HL-60 (cell line): ENCODE data around the gene ZFHX2.
"Not testable (repeated sequence)": the region's sequence is repeated elsewhere in the genome, so short reads cannot be mapped to it uniquely, and the experiment has no call there.

Experiments used
- DNase-seq, 2 experiments: peaks; one replicate each; pipeline ENCODE4 v3.0.0-alpha.2; 2010 to 2020; ENCODE audit warnings: low read depth in 1 of 2, low spot score in 1 of 2
- H3K27ac ChIP-seq: fragments of 250-450 bp; sonication (Bioruptor Pico); replicated peaks from 2 replicates; pipeline ENCODE4 v1.5.1; 2020; ENCODE audit warnings: mild to moderate bottlenecking, moderate library complexity
- H3K27me3 ChIP-seq: fragments of 250-450 bp; sonication (Bioruptor Pico); 2 replicates; pipeline ENCODE4 v1.5.1; 2021; ENCODE audit warnings: mild to moderate bottlenecking, moderate library complexity; ENCODE audit not compliant: insufficient read depth, poor library complexity, severe bottlenecking
- H3K4me3 ChIP-seq: replicated peaks from 2 replicates; pipeline ENCODE4 v1.5.1; 2011; ENCODE audit warnings: mild to moderate bottlenecking, control low read depth, low read length; ENCODE audit not compliant: insufficient read depth
- GABPA ChIP-seq: IDR thresholded peaks from 2 replicates; pipeline ENCODE4 v1.6.1; 2012; ENCODE audit warnings: low read depth
- POLR2AphosphoS5 ChIP-seq: IDR thresholded peaks from 2 replicates; pipeline ENCODE4 v1.6.1; 2012; ENCODE audit warnings: low read depth
- SPI1 ChIP-seq: IDR thresholded peaks from 2 replicates; pipeline ENCODE4 v1.6.1; 2012; ENCODE audit warnings: low read depth, mild to moderate bottlenecking, borderline replicate concordance
- TF ChIP-seq, protein P1 (sequence below): IDR thresholded peaks from one replicate; pipeline ENCODE4 v1.5.1; 2011; ENCODE audit warnings: low read length, control low read depth, inconsistent platforms; ENCODE audit not compliant: insufficient read depth
- TF ChIP-seq, protein P2 (sequence below): IDR thresholded peaks from 2 replicates; pipeline ENCODE4 v1.6.1; 2012; ENCODE audit warnings: low read depth; ENCODE audit not compliant: insufficient replicate concordance

ZFHX2 gene

DNA sequence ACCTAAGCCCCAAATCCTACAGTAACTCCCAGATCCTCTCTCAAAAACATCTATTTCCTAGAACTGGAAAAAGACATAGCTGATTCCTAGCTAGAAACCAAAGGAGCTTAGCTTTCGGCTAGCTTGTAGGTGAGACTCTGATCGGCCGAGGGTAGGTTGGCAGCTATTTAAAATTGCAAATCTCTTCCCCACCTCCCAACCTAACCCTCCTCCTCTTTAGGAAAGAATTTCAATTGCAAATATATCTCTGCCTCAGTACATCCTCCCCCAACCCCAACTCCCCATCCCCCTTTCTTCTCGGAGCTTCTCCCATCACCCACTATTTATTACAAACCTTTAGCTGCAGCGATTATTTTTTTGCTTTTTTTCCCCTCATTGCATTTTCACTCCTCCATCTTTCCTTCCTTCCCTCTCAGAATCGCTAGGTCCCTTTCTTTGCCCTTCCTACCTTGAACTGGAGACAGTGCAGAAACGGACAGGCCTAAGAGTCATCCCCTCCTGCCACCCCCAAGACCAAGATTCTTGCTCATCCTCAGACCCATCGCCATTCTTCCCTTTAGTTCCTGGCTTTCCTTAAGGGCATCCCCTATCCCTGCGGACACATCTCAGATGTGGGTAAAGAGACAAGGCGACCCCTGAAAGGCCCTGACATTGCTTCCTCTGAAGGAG, 13.4 kb downstream of the ZFHX2 start:
- DNase-seq = no peak
- TF ChIP-seq, protein P1, sequence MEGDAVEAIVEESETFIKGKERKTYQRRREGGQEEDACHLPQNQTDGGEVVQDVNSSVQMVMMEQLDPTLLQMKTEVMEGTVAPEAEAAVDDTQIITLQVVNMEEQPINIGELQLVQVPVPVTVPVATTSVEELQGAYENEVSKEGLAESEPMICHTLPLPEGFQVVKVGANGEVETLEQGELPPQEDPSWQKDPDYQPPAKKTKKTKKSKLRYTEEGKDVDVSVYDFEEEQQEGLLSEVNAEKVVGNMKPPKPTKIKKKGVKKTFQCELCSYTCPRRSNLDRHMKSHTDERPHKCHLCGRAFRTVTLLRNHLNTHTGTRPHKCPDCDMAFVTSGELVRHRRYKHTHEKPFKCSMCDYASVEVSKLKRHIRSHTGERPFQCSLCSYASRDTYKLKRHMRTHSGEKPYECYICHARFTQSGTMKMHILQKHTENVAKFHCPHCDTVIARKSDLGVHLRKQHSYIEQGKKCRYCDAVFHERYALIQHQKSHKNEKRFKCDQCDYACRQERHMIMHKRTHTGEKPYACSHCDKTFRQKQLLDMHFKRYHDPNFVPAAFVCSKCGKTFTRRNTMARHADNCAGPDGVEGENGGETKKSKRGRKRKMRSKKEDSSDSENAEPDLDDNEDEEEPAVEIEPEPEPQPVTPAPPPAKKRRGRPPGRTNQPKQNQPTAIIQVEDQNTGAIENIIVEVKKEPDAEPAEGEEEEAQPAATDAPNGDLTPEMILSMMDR = no peak
- TF ChIP-seq GABPA (no peak), SPI1 (no peak), POLR2AphosphoS5 (no peak)
- TF ChIP-seq, protein P2, sequence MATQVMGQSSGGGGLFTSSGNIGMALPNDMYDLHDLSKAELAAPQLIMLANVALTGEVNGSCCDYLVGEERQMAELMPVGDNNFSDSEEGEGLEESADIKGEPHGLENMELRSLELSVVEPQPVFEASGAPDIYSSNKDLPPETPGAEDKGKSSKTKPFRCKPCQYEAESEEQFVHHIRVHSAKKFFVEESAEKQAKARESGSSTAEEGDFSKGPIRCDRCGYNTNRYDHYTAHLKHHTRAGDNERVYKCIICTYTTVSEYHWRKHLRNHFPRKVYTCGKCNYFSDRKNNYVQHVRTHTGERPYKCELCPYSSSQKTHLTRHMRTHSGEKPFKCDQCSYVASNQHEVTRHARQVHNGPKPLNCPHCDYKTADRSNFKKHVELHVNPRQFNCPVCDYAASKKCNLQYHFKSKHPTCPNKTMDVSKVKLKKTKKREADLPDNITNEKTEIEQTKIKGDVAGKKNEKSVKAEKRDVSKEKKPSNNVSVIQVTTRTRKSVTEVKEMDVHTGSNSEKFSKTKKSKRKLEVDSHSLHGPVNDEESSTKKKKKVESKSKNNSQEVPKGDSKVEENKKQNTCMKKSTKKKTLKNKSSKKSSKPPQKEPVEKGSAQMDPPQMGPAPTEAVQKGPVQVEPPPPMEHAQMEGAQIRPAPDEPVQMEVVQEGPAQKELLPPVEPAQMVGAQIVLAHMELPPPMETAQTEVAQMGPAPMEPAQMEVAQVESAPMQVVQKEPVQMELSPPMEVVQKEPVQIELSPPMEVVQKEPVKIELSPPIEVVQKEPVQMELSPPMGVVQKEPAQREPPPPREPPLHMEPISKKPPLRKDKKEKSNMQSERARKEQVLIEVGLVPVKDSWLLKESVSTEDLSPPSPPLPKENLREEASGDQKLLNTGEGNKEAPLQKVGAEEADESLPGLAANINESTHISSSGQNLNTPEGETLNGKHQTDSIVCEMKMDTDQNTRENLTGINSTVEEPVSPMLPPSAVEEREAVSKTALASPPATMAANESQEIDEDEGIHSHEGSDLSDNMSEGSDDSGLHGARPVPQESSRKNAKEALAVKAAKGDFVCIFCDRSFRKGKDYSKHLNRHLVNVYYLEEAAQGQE = no peak
- Histone ChIP-seq H3K27me3 (no peaks in the 10 kb centered on the region), H3K4me3 (no peak overlapping the region), H3K27ac (no peak overlapping the region)

DNA sequence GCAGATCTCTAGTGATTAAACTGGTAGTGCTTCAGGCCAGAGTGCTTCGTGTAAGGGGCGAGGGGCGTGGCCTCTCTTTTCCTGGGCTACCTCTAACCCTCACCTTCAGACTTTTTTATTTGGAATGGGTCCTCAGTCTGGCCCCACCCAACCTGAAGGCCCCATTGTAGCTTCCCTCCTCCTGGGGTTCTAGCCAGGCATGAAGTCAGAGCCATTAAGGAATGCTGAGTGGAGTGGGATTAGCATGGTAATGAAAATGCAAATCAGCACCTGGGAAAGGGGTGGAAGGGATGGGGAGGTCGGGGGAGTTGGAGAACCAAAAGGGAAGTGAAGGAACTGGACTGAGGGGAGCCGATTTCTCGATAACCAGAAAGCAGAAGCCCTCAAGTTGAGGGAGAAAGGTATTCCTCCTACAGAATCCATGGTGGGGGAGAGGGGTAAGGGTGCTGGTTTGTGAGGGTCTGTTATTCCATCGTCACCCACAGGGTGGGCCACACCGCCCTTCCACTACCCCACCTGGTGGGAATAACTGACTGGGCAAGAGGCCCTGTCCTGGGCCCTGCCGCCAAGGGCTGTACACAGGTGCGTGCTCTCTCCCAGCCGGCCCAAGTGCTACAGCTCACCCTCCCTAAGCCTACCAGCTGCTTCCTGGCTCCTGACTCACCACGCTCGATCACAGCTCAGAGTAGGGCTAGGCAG, 14.1 kb downstream of the ZFHX2 start:
- no peak for DNase-seq
- Histone ChIP-seq H3K27ac (no peak overlapping the region), H3K27me3 (no peaks in the 10 kb centered on the region), H3K4me3 (no peak overlapping the region)
- TF ChIP-seq SPI1 (no peak), POLR2AphosphoS5 (no peak)
- TF ChIP-seq, protein P1 = no peak
- TF ChIP-seq, protein P2 = no peak

DNA sequence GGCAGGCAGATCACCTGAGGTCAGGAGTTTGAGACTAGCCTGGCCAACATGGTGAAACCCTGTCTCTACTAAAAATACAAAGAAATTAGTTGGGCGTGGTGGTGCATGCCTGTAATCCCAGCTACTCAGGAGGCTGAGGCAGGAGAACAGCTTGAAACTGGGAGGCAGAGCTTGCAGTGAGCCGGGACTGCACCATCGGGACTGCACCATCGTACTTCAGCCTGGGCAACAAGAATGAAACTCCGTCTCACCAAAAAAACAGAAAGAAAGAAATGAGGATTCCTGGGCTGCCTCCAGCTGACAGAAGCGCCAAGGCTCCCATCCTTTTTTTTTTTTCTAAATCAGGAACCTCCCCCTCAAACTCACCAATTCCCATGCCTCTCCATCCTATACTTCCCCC, 14.7 kb downstream of the ZFHX2 start:
- not testable (repeated sequence) for H3K27ac ChIP-seq, DNase-seq, H3K4me3 ChIP-seq, H3K27me3 ChIP-seq

DNA sequence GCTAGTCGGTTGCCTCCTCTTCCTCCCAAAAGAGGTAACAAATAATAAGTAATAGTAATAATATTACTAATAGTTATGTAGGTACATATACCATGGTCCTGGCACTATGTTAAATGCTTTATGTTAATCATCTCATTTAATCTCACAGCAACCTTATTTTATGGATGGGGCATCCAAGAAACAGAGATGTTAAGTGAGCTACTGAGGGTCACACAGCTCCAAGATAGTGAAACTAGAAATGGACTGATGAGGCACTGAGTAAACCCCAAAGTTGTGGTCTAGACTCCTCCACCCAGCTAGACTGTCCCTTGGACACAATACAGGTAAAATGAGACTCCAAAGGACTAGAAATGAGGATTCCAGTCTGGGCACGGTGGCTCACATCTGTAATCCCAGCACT, 15.1 kb downstream of the ZFHX2 start:
- no peaks in the 10 kb centered on the region for H3K27me3 ChIP-seq
- no peak overlapping the region for H3K4me3 ChIP-seq
- H3K27ac ChIP-seq = no peak overlapping the region
- no peak for DNase-seq
- TF ChIP-seq, protein P2 = no peak
- no peak for TF ChIP-seq POLR2AphosphoS5
- TF ChIP-seq, protein P1 = no peak
- no peak for TF ChIP-seq GABPA
- TF ChIP-seq SPI1 = no peak
